Endodermal cell (in vitro differentiated cells): ENCODE results near the gene TMPRSS4. TPM values are rescaled to one million over a fixed set of nuclear protein-coding genes. Genes with fewer than 3 reads are reported as not detected.

Experiments used
- DNase-seq: peaks from one replicate; pipeline ENCODE4 v3.0.0-alpha.2; 2017
- H3K27ac ChIP-seq: 2 replicates; pipeline ENCODE4 v1.5.1; 2013; ENCODE audit warnings: mild to moderate bottlenecking, low read depth, low read length, moderate library complexity
- H3K27me3 ChIP-seq: 2 replicates; pipeline ENCODE4 v1.6.1; 2013; ENCODE audit warnings: mild to moderate bottlenecking, low read length, moderate library complexity; ENCODE audit not compliant: insufficient read depth, control insufficient read depth, poor library complexity, severe bottlenecking
- H3K36me3 ChIP-seq: 2 replicates; pipeline ENCODE4 v1.7.0; 2013; ENCODE audit warnings: mild to moderate bottlenecking, low read length, moderate library complexity; ENCODE audit not compliant: control insufficient read depth, insufficient read depth
- H3K4me1 ChIP-seq: one replicate; pipeline ENCODE4 v1.7.0; 2013; ENCODE audit warnings: low read length; ENCODE audit not compliant: control insufficient read depth, insufficient read depth
- H3K4me3 ChIP-seq: 2 replicates; pipeline ENCODE4 v1.5.1; 2013; ENCODE audit warnings: mild to moderate bottlenecking, low read length, moderate library complexity
- H3K9ac ChIP-seq: 2 replicates; pipeline ENCODE4 v1.6.1; 2013; ENCODE audit warnings: mild to moderate bottlenecking, low read length, moderate library complexity; ENCODE audit not compliant: poor library complexity, severe bottlenecking; ENCODE audit errors: extremely low read depth
- H3K9me3 ChIP-seq: 2 replicates; pipeline ENCODE4 v1.6.1; 2013; ENCODE audit warnings: mild to moderate bottlenecking, low read length, moderate library complexity; ENCODE audit not compliant: control insufficient read depth
- H3K27ac Mint-ChIP-seq: 2 replicates; pipeline ENCODE4 v1.8.0; 2020; ENCODE audit warnings: mixed read lengths
- H3K27me3 Mint-ChIP-seq: 2 replicates; pipeline ENCODE4 v1.8.0; 2021; ENCODE audit warnings: mild to moderate bottlenecking, mixed read lengths; ENCODE audit not compliant: insufficient read depth
- H3K36me3 Mint-ChIP-seq: 2 replicates; pipeline ENCODE4 v1.8.0; 2020; ENCODE audit warnings: low read depth, mixed read lengths
- H3K4me1 Mint-ChIP-seq: 2 replicates; pipeline ENCODE4 v1.8.0; 2020; ENCODE audit warnings: mixed read lengths
- H3K4me3 Mint-ChIP-seq: 2 replicates; pipeline ENCODE4 v1.8.0; 2020; ENCODE audit warnings: mild to moderate bottlenecking, moderate library complexity, mixed read lengths
- H3K9me3 Mint-ChIP-seq: 2 replicates; pipeline ENCODE4 v1.8.0; 2020; ENCODE audit warnings: mild to moderate bottlenecking, mixed read lengths
- CTCF ChIP-seq: fragments of 200-600 bp; sonication (generic); conservative IDR thresholded peaks from 2 replicates; pipeline ENCODE4 v1.5.0; 2021; ENCODE audit warnings: antibody characterized with exemption, mild to moderate bottlenecking
- WGBS, 2 experiments: methylation state at CpG; one replicate each; pipeline versions ENCODE4 v1.1.5 to v1.1.7; 2013; ENCODE audit warnings: missing lambda C conversion rate in 2 of 2, mixed read lengths in 1 of 2; ENCODE audit not compliant: insufficient coverage in 1 of 2, insufficient read length in 1 of 2; 5-methylcytosine and 5-hydroxymethylcytosine counted together
- total RNA-seq, 2 donors: library from RNA; stranded (reverse); fragmentation: NEBNext Ultra II Directional in 1 of 2; extraction: Animal tissue kit (Norgen Biotek cat#: 25700) in 1 of 2; gene quantifications; 2 replicates in 1 of 2; 3 replicates in 1 of 2; pipeline ENCODE4 v1.2.1, GENCODE V29; 2021

TMPRSS4 gene
- total RNA-seq, 2 donors from 2014 or later, result not detected

GRCh38 chr11:118148856-118149255 lies 72.0 kb downstream of the TMPRSS4 start:
- TF ChIP-seq CTCF, result no peak
- 60 to 83% methylated on average over 1 to 2 of the region's 2 CpGs for WGBS, 2 experiments
- Mint-ChIP-seq H3K4me3 (no peak overlapping the region), H3K27me3 (peaks cover 92% of the 10 kb centered on the region), H3K27ac (no peak overlapping the region), H3K36me3 (no peaks in the 10 kb centered on the region), H3K4me1 (peaks cover 12% of the 10 kb centered on the region), H3K9me3 (no peaks in the 10 kb centered on the region)
- peaks cover 94% of the 10 kb centered on the region for H3K27me3 ChIP-seq
- no peaks in the 10 kb centered on the region for H3K36me3 ChIP-seq
- DNase-seq, result no peak
- H3K27ac ChIP-seq, result no peak overlapping the region
- no peak overlapping the region for H3K9ac ChIP-seq
- H3K4me3 ChIP-seq, result no peak overlapping the region
- no peaks in the 10 kb centered on the region for H3K9me3 ChIP-seq
- H3K4me1 ChIP-seq, result no peaks in the 10 kb centered on the region

GRCh38 chr11:118149493-118149892 lies 72.6 kb downstream of the TMPRSS4 start:
- Histone ChIP-seq H3K9ac (no peak overlapping the region), H3K4me3 (no peak overlapping the region), H3K27ac (no peak overlapping the region), H3K27me3 (peaks cover 94% of the 10 kb centered on the region), H3K4me1 (no peaks in the 10 kb centered on the region), H3K36me3 (no peaks in the 10 kb centered on the region), H3K9me3 (no peaks in the 10 kb centered on the region)
- WGBS, 2 experiments, result 50 to 70% methylated on average over 1 of the region's 1 CpG
- Mint-ChIP-seq H3K9me3 (no peaks in the 10 kb centered on the region), H3K27me3 (peaks cover 92% of the 10 kb centered on the region), H3K36me3 (no peaks in the 10 kb centered on the region), H3K4me1 (peaks cover 14% of the 10 kb centered on the region), H3K4me3 (no peak overlapping the region), H3K27ac (no peak overlapping the region)
- peak; percentile 52 for DNase-seq
- TF ChIP-seq CTCF, result peak; percentile 23

- 85 to 87% methylated on average over 4 to 5 of the region's 5 CpGs for WGBS, 2 experiments
- no peak for DNase-seq
- no peak for TF ChIP-seq CTCF
- Histone ChIP-seq H3K27me3 (peaks cover 100% of the 10 kb centered on the region), H3K4me3 (no peak overlapping the region), H3K27ac (no peak overlapping the region), H3K9ac (no peak overlapping the region), H3K9me3 (no peaks in the 10 kb centered on the region), H3K4me1 (peaks cover 3% of the 10 kb centered on the region), H3K36me3 (no peaks in the 10 kb centered on the region)
- no peak overlapping the region for H3K27ac Mint-ChIP-seq
- peaks cover 97% of the 10 kb centered on the region for H3K27me3 Mint-ChIP-seq
- H3K4me3 Mint-ChIP-seq, result no peak overlapping the region
- no peaks in the 10 kb centered on the region for H3K36me3 Mint-ChIP-seq
- H3K4me1 Mint-ChIP-seq, result peaks cover 15% of the 10 kb centered on the region
- no peaks in the 10 kb centered on the region for H3K9me3 Mint-ChIP-seq
Observed at GRCh38 chr11:118151431-118151830, 74.6 kb downstream of the TMPRSS4 start.
